Measurements from ENCODE around the gene VPS26C.
A peak's percentile ranks its signal among the peaks of the same experiment; 100 is the strongest.
"Not testable (repeated sequence)": the region's sequence is repeated elsewhere in the genome, so short reads cannot be mapped to it uniquely, and the experiment has no call there.

Gene VPS26C

GRCh38 chr21:37281579-37281978 lies 14.4 kb upstream of the VPS26C start:
- Histone ChIP-seq H3K79me2 (ENCODE audit: insufficient read depth, low read length) (no peaks in the 10 kb centered on the region), H3K4me2 (ENCODE audit: low read length) (0 out of 2 replicates have a peak overlapping the region, but pooled peaks have one; percentile 50), H3K27ac (ENCODE audit: low read depth, low read length, poor library complexity, severe bottlenecking) (no peak overlapping the region), H3K9ac (ENCODE audit: low read length) (no peak overlapping the region), H2AFZ (ENCODE audit: low read length) (no peak overlapping the region), H3K4me1 (ENCODE audit: insufficient read depth, low read length, severe bottlenecking) (no peaks in the 10 kb centered on the region), H3K9me2 (ENCODE audit: low read depth, low read length) (no peaks in the 10 kb centered on the region), H3K36me3 (ENCODE audit: insufficient read depth, low read length) (no peaks in the 10 kb centered on the region), H3K4me3 (ENCODE audit: low read depth, low read length, poor library complexity, severe bottlenecking) (no peak overlapping the region), H3K9me3 (ENCODE audit: low read length) (peaks cover 9% of the 10 kb centered on the region; the same call in 1 of the 2 replicates), H4K20me1 (ENCODE audit: insufficient read depth, low read length) (no peaks in the 10 kb centered on the region), H3K27me3 (ENCODE audit: insufficient read depth, low read length) (no peaks in the 10 kb centered on the region; the same call in 1 of the 2 replicates), H3F3A (ENCODE audit: insufficient read depth, low read length) (no peaks in the 10 kb centered on the region)
- no peak for TF ChIP-seq CTCF (IDR thresholded peaks at IDR 0.05; ENCODE audit: low read length)
- TF ChIP-seq EZH2 (IDR thresholded peaks at IDR 0.05; ENCODE audit: borderline replicate concordance, low read length), result no peak

GRCh38 chr21:37279271-37279670 lies 12.1 kb upstream of the VPS26C start:
- not testable (repeated sequence) for H3K36me3 ChIP-seq (ENCODE audit: insufficient read depth, low read length); H2AFZ ChIP-seq (ENCODE audit: low read length); H3K27ac ChIP-seq (ENCODE audit: low read depth, low read length, poor library complexity, severe bottlenecking); H3K27me3 ChIP-seq (ENCODE audit: insufficient read depth, low read length); H3K4me2 ChIP-seq (ENCODE audit: low read length); H3K9me2 ChIP-seq (ENCODE audit: low read depth, low read length); H3K9me3 ChIP-seq (ENCODE audit: low read length); H3K4me3 ChIP-seq (ENCODE audit: low read depth, low read length, poor library complexity, severe bottlenecking); H3K4me1 ChIP-seq (ENCODE audit: insufficient read depth, low read length, severe bottlenecking); H3K9ac ChIP-seq (ENCODE audit: low read length); H4K20me1 ChIP-seq (ENCODE audit: insufficient read depth, low read length); H3K79me2 ChIP-seq (ENCODE audit: insufficient read depth, low read length); H3F3A ChIP-seq (ENCODE audit: insufficient read depth, low read length)

- no peaks in the 10 kb centered on the region for H3K79me2 ChIP-seq (ENCODE audit: insufficient read depth, low read length)
- H3K36me3 ChIP-seq (ENCODE audit: insufficient read depth, low read length), result no peaks in the 10 kb centered on the region
- H2AFZ ChIP-seq (ENCODE audit: low read length), result no peak overlapping the region
- no peaks in the 10 kb centered on the region for H3K9me2 ChIP-seq (ENCODE audit: low read depth, low read length)
- no peaks in the 10 kb centered on the region for H4K20me1 ChIP-seq (ENCODE audit: insufficient read depth, low read length)
- H3K4me3 ChIP-seq (ENCODE audit: low read depth, low read length, poor library complexity, severe bottlenecking), result no peak overlapping the region
- H3K9me3 ChIP-seq (ENCODE audit: low read length), result peaks cover 9% of the 10 kb centered on the region; the same call in 1 of the 2 replicates
- no peak overlapping the region for H3K9ac ChIP-seq (ENCODE audit: low read length)
- no peak overlapping the region for H3K4me2 ChIP-seq (ENCODE audit: low read length)
- no peaks in the 10 kb centered on the region for H3F3A ChIP-seq (ENCODE audit: insufficient read depth, low read length)
- no peaks in the 10 kb centered on the region; the same call in 1 of the 2 replicates for H3K27me3 ChIP-seq (ENCODE audit: insufficient read depth, low read length)
- no peak overlapping the region for H3K27ac ChIP-seq (ENCODE audit: low read depth, low read length, poor library complexity, severe bottlenecking)
- H3K4me1 ChIP-seq (ENCODE audit: insufficient read depth, low read length, severe bottlenecking), result no peaks in the 10 kb centered on the region
- no peak for TF ChIP-seq CTCF (IDR thresholded peaks at IDR 0.05; ENCODE audit: low read length)
- TF ChIP-seq EZH2 (IDR thresholded peaks at IDR 0.05; ENCODE audit: borderline replicate concordance, low read length), result no peak
Observed at GRCh38 chr21:37278199-37278598, 11.1 kb upstream of the VPS26C start.

- H3K27ac ChIP-seq (ENCODE audit: low read depth, low read length, poor library complexity, severe bottlenecking), result no peak overlapping the region
- TF ChIP-seq EZH2 (IDR thresholded peaks at IDR 0.05; ENCODE audit: borderline replicate concordance, low read length) (no peak), CTCF (IDR thresholded peaks at IDR 0.05; ENCODE audit: low read length) (no peak)
Observed at GRCh38 chr21:37276377-37276776, 9.2 kb upstream of the VPS26C start.

More at GRCh38 chr21:37276377-37276776, 9.2 kb upstream of the VPS26C start:
- Histone ChIP-seq H3K27me3 (ENCODE audit: insufficient read depth, low read length) (no peaks in the 10 kb centered on the region; the same call in 1 of the 2 replicates), H4K20me1 (ENCODE audit: insufficient read depth, low read length) (no peaks in the 10 kb centered on the region), H3K9ac (ENCODE audit: low read length) (no peak overlapping the region), H3K9me2 (ENCODE audit: low read depth, low read length) (no peaks in the 10 kb centered on the region), H3K4me3 (ENCODE audit: low read depth, low read length, poor library complexity, severe bottlenecking) (no peak overlapping the region), H2AFZ (ENCODE audit: low read length) (no peak overlapping the region), H3K36me3 (ENCODE audit: insufficient read depth, low read length) (no peaks in the 10 kb centered on the region), H3K4me2 (ENCODE audit: low read length) (no peak overlapping the region), H3K79me2 (ENCODE audit: insufficient read depth, low read length) (no peaks in the 10 kb centered on the region), H3K4me1 (ENCODE audit: insufficient read depth, low read length, severe bottlenecking) (no peaks in the 10 kb centered on the region), H3F3A (ENCODE audit: insufficient read depth, low read length) (no peaks in the 10 kb centered on the region), H3K9me3 (ENCODE audit: low read length) (peaks cover 9% of the 10 kb centered on the region; the same call in 1 of the 2 replicates)
